ENCODE data around the gene TLCD3B. TPM values are rescaled to one million over a fixed set of nuclear protein-coding genes. Genes with fewer than 3 reads are reported as not detected.
A peak's percentile ranks its signal among the peaks of the same experiment; 100 is the strongest.

TLCD3B gene
- total RNA-seq, 4 donors from 2014 or later: 0.54 to 0.79 TPM; not detected in 2

GRCh38 chr16:30065943-30066760 is 35.1 kb upstream of the TLCD3B start:
- H3K36me3 ChIP-seq: peaks cover 38 to 42% of the 10 kb centered on the region in 2 donors
- H3K27ac ChIP-seq: peak overlapping the region; percentile 78 to 99 (median 97)
- intact Hi-C loops (cut with DNase I): no loop called here
- peak in 1 of 2 donors; percentile 25 for DNase-seq
- TF ChIP-seq CTCF (IDR thresholded peaks at IDR 0.05) (no peak), POLR2A (IDR thresholded peaks at IDR 0.05) (no peak)
- peak overlapping the region; percentile 86 to 97 (median 95) for H3K4me3 ChIP-seq (replicated peaks in 1 of 3)
- no peaks in the 10 kb centered on the region for H3K27me3 ChIP-seq
- 0 to 2% methylated on average over 18 to 19 of the region's 44 CpGs for WGBS, 2 donors
- peaks cover 24 to 40% of the 10 kb centered on the region in 2 donors for H3K4me1 ChIP-seq
- H3K9me3 ChIP-seq: no peaks in the 10 kb centered on the region

GRCh38 chr16:30065102-30065942 is 34.3 kb upstream of the TLCD3B start, which contains the start of gene ALDOA:
Gene ALDOA (plus strand): TSS chr16:30065760. CDS start chr16:30066898, 1,138 bp downstream.
- Histone ChIP-seq H3K4me3 (replicated peaks in 1 of 3) (peak within 1 kb of the TSS; percentile 86 to 97 (median 95)), H3K27me3 (no peaks in the 10 kb centered on the region), H3K27ac (peak within 1 kb of the TSS; percentile 97 to 99 (median 98)), H3K9me3 (no peaks in the 10 kb centered on the region), H3K36me3 (peaks cover 30 to 34% of the 10 kb centered on the region in 2 donors), H3K4me1 (peaks cover 24 to 46% of the 10 kb centered on the region in 2 donors)
- TF ChIP-seq CTCF (IDR thresholded peaks at IDR 0.05) (no peak), POLR2A (IDR thresholded peaks at IDR 0.05) (peak; percentile 82 to 98)
- DNase-seq: peak; percentile 98
- intact Hi-C loops (cut with DNase I): no loop called here
- WGBS, 2 donors: 0 to 1% methylated on average over 38 to 59 of the region's 99 CpGs

- Histone ChIP-seq H3K27me3 (no peaks in the 10 kb centered on the region), H3K4me3 (replicated peaks in 1 of 3) (peak overlapping the region; percentile 42 to 95 (median 69)), H3K36me3 (peaks cover 24 to 28% of the 10 kb centered on the region in 2 donors), H3K27ac (peak overlapping the region; percentile 97 to 99 (median 98)), H3K4me1 (peaks cover 20 to 40% of the 10 kb centered on the region in 2 donors), H3K9me3 (no peaks in the 10 kb centered on the region)
- no peak for TF ChIP-seq POLR2A (IDR thresholded peaks at IDR 0.05)
- TF ChIP-seq CTCF (IDR thresholded peaks at IDR 0.05): no peak
- WGBS, 2 donors: 0 to 3% methylated on average over 1 to 17 of the region's 25 CpGs
- DNase-seq: no peak
- intact Hi-C loops (cut with DNase I): no loop called here
Measured at GRCh38 chr16:30064729-30065101, 33.6 kb upstream of the TLCD3B start.

- no peaks in the 10 kb centered on the region for H3K9me3 ChIP-seq
- TF ChIP-seq CTCF (IDR thresholded peaks at IDR 0.05) (peak in 4 of 6 experiments; percentile 14 to 48 (median 30)), POLR2A (IDR thresholded peaks at IDR 0.05) (peak in 1 of 2 donors; percentile 85)
- H3K27me3 ChIP-seq: no peaks in the 10 kb centered on the region
- H3K27ac ChIP-seq: peak overlapping the region; percentile 97 to 99 (median 98)
- intact Hi-C loops (cut with DNase I): no loop called here
- H3K36me3 ChIP-seq: peaks cover 18 to 22% of the 10 kb centered on the region in 2 donors
- peak overlapping the region; percentile 42 to 95 (median 69) for H3K4me3 ChIP-seq (replicated peaks in 1 of 3)
- DNase-seq: peak; percentile 90 to 94
- WGBS, 2 donors: 0 to 3% methylated on average over 19 to 20 of the region's 27 CpGs
- peaks cover 18 to 35% of the 10 kb centered on the region in 2 donors for H3K4me1 ChIP-seq
Measured at GRCh38 chr16:30063893-30064728, 33.0 kb upstream of the TLCD3B start.

All from thyroid gland (tissue), 4 donors.